ENCODE data around the gene ANKRD13B.
"Not testable (repeated sequence)": the region's sequence is repeated elsewhere in the genome, so short reads cannot be mapped to it uniquely, and the experiment has no call there.

Gene ANKRD13B

GRCh38 chr17:29592850-29593551, at the start of gene ANKRD13B:
Gene ANKRD13B (plus strand): TSS chr17:29593132. CDS start chr17:29593622, 490 bp downstream.
- DNase-seq (ENCODE audit: low read depth in 4 of 4, low spot score in 1 of 4) = no peak

GRCh38 chr17:29544066-29544465, 48.9 kb upstream of the ANKRD13B start:
- DNase-seq (ENCODE audit: low read depth in 4 of 4, low spot score in 1 of 4) = no peak

GRCh38 chr17:29546085-29546484, 46.8 kb upstream of the ANKRD13B start:
- DNase-seq (ENCODE audit: low read depth in 4 of 4, low spot score in 1 of 4) = no peak

- DNase-seq (ENCODE audit: low read depth in 4 of 4, low spot score in 1 of 4) = no peak
Measured at GRCh38 chr17:29546830-29547229, 46.1 kb upstream of the ANKRD13B start.

- no peak for DNase-seq (ENCODE audit: low read depth in 4 of 4, low spot score in 1 of 4)
Measured at GRCh38 chr17:29549177-29549923, 43.6 kb upstream of the ANKRD13B start.

- no peak for DNase-seq (ENCODE audit: low read depth in 4 of 4, low spot score in 1 of 4)
Measured at GRCh38 chr17:29555840-29556239, 37.1 kb upstream of the ANKRD13B start.

GRCh38 chr17:29557085-29557738, 35.7 kb upstream of the ANKRD13B start:
- DNase-seq (ENCODE audit: low read depth in 4 of 4, low spot score in 1 of 4) = no peak

GRCh38 chr17:29557739-29558116, 35.2 kb upstream of the ANKRD13B start:
- DNase-seq (ENCODE audit: low read depth in 4 of 4, low spot score in 1 of 4) = no peak

- not testable (repeated sequence) for DNase-seq (ENCODE audit: low read depth in 4 of 4, low spot score in 1 of 4)
Measured at GRCh38 chr17:29558139-29558538, 34.8 kb upstream of the ANKRD13B start.

GRCh38 chr17:29559640-29560039, 33.3 kb upstream of the ANKRD13B start:
- DNase-seq (ENCODE audit: low read depth in 4 of 4, low spot score in 1 of 4) = no peak

GRCh38 chr17:29560316-29560715, 32.6 kb upstream of the ANKRD13B start:
- DNase-seq (ENCODE audit: low read depth in 4 of 4, low spot score in 1 of 4) = no peak

- DNase-seq (ENCODE audit: low read depth in 4 of 4, low spot score in 1 of 4) = no peak
Measured at GRCh38 chr17:29561554-29562517, 31.1 kb upstream of the ANKRD13B start.

- no peak for DNase-seq (ENCODE audit: low read depth in 4 of 4, low spot score in 1 of 4)
Measured at GRCh38 chr17:29562615-29563014, 30.3 kb upstream of the ANKRD13B start.

GRCh38 chr17:29563816-29564215, 29.1 kb upstream of the ANKRD13B start:
- DNase-seq (ENCODE audit: low read depth in 4 of 4, low spot score in 1 of 4) = no peak

GRCh38 chr17:29565643-29566472, 27.1 kb upstream of the ANKRD13B start:
- DNase-seq (ENCODE audit: low read depth in 4 of 4, low spot score in 1 of 4) = no peak

GRCh38 chr17:29566473-29567303, 26.2 kb upstream of the ANKRD13B start, which contains the start of gene ABHD15:
Gene ABHD15 (minus strand): TSS chr17:29567037. CDS start chr17:29566966, 71 bp downstream.
- DNase-seq (ENCODE audit: low read depth in 4 of 4, low spot score in 1 of 4) = peak in 1 of 4 experiments; percentile 59

- no peak for DNase-seq (ENCODE audit: low read depth in 4 of 4, low spot score in 1 of 4)
Measured at GRCh38 chr17:29567304-29567553, 25.7 kb upstream of the ANKRD13B start.

- peak in 2 of 4 experiments; percentile 66 to 71 for DNase-seq (ENCODE audit: low read depth in 4 of 4, low spot score in 1 of 4)
Measured at GRCh38 chr17:29567554-29568330, 25.2 kb upstream of the ANKRD13B start.
